ENCODE measurements around the gene PTPRM.

The PTPRM gene

DNA sequence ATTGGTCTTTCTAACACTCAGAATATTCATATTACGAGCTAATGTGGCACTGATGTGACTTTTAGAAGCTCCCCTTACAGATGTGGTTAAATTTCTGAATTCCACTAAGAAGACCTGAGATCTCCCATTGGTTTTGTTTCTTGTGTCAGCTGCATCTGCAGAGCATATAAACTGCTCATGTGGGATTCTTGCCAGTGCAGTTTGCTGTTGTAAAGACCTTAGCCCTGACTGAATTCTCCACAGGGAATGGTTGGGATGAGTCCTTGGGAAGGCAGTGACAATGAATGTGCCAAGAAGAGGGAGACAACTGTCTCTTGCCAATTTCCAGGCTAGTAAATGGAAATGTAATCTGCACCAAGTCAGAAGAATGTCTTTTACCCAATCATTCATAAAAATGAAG lies 94.1 kb downstream of the PTPRM start:
- H3K4me1 ChIP-seq (ENCODE audit: control insufficient read depth, low read length): no peaks in the 10 kb centered on the region
- no peak overlapping the region for H3K4me3 ChIP-seq (ENCODE audit: low read length)
- H3K9me3 ChIP-seq (ENCODE audit: control insufficient read depth, insufficient read depth, low read length): no peaks in the 10 kb centered on the region
- no peaks in the 10 kb centered on the region for H3K9me2 ChIP-seq (replicated peaks; ENCODE audit: control insufficient read depth, low read length)
- no peaks in the 10 kb centered on the region for H3K27me3 ChIP-seq (ENCODE audit: control insufficient read depth, low read length)
- no peak overlapping the region for H3K27ac ChIP-seq (ENCODE audit: low read depth, low read length)
- H3F3A ChIP-seq (ENCODE audit: control insufficient read depth, insufficient read depth): no peaks in the 10 kb centered on the region
- no peaks in the 10 kb centered on the region for H4K20me1 ChIP-seq (ENCODE audit: control insufficient read depth, insufficient read depth, low read depth, low read length)
- H3K79me2 ChIP-seq (ENCODE audit: control insufficient read depth, low read length): no peaks in the 10 kb centered on the region
- no peaks in the 10 kb centered on the region for H3K36me3 ChIP-seq (ENCODE audit: control insufficient read depth, low read length)
- no peak overlapping the region for H3K4me2 ChIP-seq (ENCODE audit: low read length)
- TF ChIP-seq, protein P1, sequence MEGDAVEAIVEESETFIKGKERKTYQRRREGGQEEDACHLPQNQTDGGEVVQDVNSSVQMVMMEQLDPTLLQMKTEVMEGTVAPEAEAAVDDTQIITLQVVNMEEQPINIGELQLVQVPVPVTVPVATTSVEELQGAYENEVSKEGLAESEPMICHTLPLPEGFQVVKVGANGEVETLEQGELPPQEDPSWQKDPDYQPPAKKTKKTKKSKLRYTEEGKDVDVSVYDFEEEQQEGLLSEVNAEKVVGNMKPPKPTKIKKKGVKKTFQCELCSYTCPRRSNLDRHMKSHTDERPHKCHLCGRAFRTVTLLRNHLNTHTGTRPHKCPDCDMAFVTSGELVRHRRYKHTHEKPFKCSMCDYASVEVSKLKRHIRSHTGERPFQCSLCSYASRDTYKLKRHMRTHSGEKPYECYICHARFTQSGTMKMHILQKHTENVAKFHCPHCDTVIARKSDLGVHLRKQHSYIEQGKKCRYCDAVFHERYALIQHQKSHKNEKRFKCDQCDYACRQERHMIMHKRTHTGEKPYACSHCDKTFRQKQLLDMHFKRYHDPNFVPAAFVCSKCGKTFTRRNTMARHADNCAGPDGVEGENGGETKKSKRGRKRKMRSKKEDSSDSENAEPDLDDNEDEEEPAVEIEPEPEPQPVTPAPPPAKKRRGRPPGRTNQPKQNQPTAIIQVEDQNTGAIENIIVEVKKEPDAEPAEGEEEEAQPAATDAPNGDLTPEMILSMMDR (IDR thresholded peaks at IDR 0.05; ENCODE audit: low read depth, low read length, poor library complexity, severe bottlenecking): no peak
- no peak for TF ChIP-seq EZH2phosphoT487 (IDR thresholded peaks at IDR 0.05; ENCODE audit: borderline replicate concordance, low read length)

DNA sequence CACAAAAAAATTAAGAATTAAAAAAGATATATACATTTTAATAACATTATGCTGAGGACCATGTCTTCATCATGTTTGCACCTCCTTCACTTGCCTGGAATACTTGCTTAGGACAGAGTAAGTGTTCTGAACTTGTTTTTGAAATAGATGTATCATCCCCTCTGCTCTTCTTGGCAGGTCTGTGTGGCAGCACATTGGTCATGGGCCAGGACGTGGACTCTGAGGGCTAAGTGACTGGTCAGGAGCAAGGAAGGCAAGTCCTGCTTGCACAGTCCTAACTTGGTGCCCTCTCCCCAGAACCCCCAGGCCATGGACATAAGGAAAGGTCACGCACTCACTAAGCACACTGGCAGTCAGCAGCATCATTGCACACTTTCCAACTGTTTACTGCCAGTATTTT lies 95.8 kb downstream of the PTPRM start:
- TF ChIP-seq EZH2phosphoT487 (IDR thresholded peaks at IDR 0.05; ENCODE audit: borderline replicate concordance, low read length): no peak
- TF ChIP-seq, protein P1 (IDR thresholded peaks at IDR 0.05; ENCODE audit: low read depth, low read length, poor library complexity, severe bottlenecking): no peak
- H3K4me1 ChIP-seq (ENCODE audit: control insufficient read depth, low read length): no peaks in the 10 kb centered on the region
- H3K4me3 ChIP-seq (ENCODE audit: low read length): no peak overlapping the region
- H3K36me3 ChIP-seq (ENCODE audit: control insufficient read depth, low read length): no peaks in the 10 kb centered on the region
- H3K79me2 ChIP-seq (ENCODE audit: control insufficient read depth, low read length): no peaks in the 10 kb centered on the region
- no peaks in the 10 kb centered on the region for H3K9me2 ChIP-seq (replicated peaks; ENCODE audit: control insufficient read depth, low read length)
- no peaks in the 10 kb centered on the region for H3K27me3 ChIP-seq (ENCODE audit: control insufficient read depth, low read length)
- no peak overlapping the region for H3K27ac ChIP-seq (ENCODE audit: low read depth, low read length)
- H3K9me3 ChIP-seq (ENCODE audit: control insufficient read depth, insufficient read depth, low read length): no peaks in the 10 kb centered on the region
- no peaks in the 10 kb centered on the region for H4K20me1 ChIP-seq (ENCODE audit: control insufficient read depth, insufficient read depth, low read depth, low read length)
- no peak overlapping the region for H3K4me2 ChIP-seq (ENCODE audit: low read length)
- no peaks in the 10 kb centered on the region for H3F3A ChIP-seq (ENCODE audit: control insufficient read depth, insufficient read depth)

DNA sequence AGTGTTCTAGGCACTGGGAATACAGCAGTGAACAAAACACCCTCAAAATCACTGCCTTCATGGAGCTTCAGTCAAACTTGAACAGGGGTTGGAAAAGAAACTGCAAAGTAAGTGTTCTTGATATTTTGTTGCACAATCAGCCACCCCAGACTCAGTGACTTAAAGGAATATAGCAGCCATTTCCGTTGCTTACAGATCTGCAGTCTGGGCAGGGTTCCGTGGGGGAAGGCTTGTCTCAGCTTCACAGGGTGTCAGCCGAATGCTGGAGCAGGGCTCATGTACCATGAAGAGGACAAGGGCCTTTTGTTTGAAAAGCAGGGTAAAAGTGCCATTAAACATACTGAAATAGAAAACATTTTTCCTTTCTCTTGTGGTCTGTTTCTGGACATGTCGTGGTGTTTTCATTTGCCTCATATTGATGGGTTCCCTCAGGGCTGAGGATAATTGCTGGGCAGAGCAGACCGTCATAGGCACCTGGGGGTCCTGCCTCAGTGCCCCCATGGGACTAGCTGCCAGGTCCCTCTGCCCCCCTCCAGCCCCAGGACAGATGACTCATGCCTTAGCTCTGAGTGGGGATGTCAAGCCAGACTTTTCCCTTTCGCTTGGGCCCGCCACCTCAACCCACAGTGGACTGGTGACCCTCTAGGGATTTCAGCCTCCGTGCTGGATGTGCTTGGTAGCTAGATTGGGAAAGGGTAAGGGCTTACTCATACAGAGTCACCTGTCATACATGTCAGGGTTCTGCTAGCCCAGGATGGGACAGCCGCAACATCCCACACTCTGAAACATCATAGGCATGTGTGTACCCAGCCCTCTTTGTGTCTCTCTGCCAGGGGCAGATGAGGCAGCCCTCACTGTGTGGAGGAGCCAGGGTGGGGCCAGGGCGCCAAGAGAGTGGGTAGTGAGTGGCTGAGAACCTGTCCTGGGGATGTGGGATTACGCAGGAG lies 96.5 kb downstream of the PTPRM start:
- no peaks in the 10 kb centered on the region for H3K36me3 ChIP-seq (ENCODE audit: control insufficient read depth, low read length)
- no peaks in the 10 kb centered on the region for H3F3A ChIP-seq (ENCODE audit: control insufficient read depth, insufficient read depth)
- no peaks in the 10 kb centered on the region for H3K9me3 ChIP-seq (ENCODE audit: control insufficient read depth, insufficient read depth, low read length)
- H3K27me3 ChIP-seq (ENCODE audit: control insufficient read depth, low read length): no peaks in the 10 kb centered on the region
- no peak overlapping the region for H3K4me2 ChIP-seq (ENCODE audit: low read length)
- no peaks in the 10 kb centered on the region for H4K20me1 ChIP-seq (ENCODE audit: control insufficient read depth, insufficient read depth, low read depth, low read length)
- H3K4me3 ChIP-seq (ENCODE audit: low read length): no peak overlapping the region
- no peaks in the 10 kb centered on the region for H3K79me2 ChIP-seq (ENCODE audit: control insufficient read depth, low read length)
- H3K9me2 ChIP-seq (replicated peaks; ENCODE audit: control insufficient read depth, low read length): no peaks in the 10 kb centered on the region
- TF ChIP-seq, protein P1 (IDR thresholded peaks at IDR 0.05; ENCODE audit: low read depth, low read length, poor library complexity, severe bottlenecking): no peak
- no peak for TF ChIP-seq EZH2phosphoT487 (IDR thresholded peaks at IDR 0.05; ENCODE audit: borderline replicate concordance, low read length)
- H3K27ac ChIP-seq (ENCODE audit: low read depth, low read length): no peak overlapping the region
- H3K4me1 ChIP-seq (ENCODE audit: control insufficient read depth, low read length): no peaks in the 10 kb centered on the region
